Mesendoderm (in vitro differentiated cells): ENCODE measurements around the gene NSDHL.

Experiments used
- DNase-seq: peaks from one replicate; pipeline ENCODE4 v3.0.0; 2013
- H2AK5ac ChIP-seq: 2 replicates; pipeline ENCODE4 v1.6.1; 2013; ENCODE audit warnings: low read length, inconsistent platforms
- H2BK120ac ChIP-seq: 2 replicates; pipeline ENCODE4 v1.6.1; 2013; ENCODE audit warnings: low read depth, mild to moderate bottlenecking, low read length, moderate library complexity, mixed read lengths
- H2BK15ac ChIP-seq: replicated peaks from 2 replicates; pipeline ENCODE4 v1.6.1; 2013; ENCODE audit warnings: low read depth, mild to moderate bottlenecking, moderate library complexity
- H2BK5ac ChIP-seq: 2 replicates; pipeline ENCODE4 v1.6.1; 2013; ENCODE audit warnings: low read length, inconsistent platforms
- H3K18ac ChIP-seq: 2 replicates; pipeline ENCODE4 v1.6.1; 2013; ENCODE audit warnings: mild to moderate bottlenecking, low read length, mixed read lengths
- H3K23ac ChIP-seq: one replicate; pipeline ENCODE4 v1.6.1; 2013; ENCODE audit warnings: low read length
- H3K27ac ChIP-seq: 2 replicates; pipeline ENCODE4 v1.5.1; 2013; ENCODE audit warnings: low read depth, mild to moderate bottlenecking, inconsistent platforms, low read length, moderate library complexity
- H3K27me3 ChIP-seq: 2 replicates; pipeline ENCODE4 v1.6.1; 2013; ENCODE audit warnings: low read length, control low read depth, mild to moderate bottlenecking, inconsistent platforms; ENCODE audit not compliant: insufficient read depth, poor library complexity
- H3K36me3 ChIP-seq: 2 replicates; pipeline ENCODE4 v1.6.1; 2013; ENCODE audit warnings: low read length, inconsistent platforms; ENCODE audit not compliant: control insufficient read depth, insufficient read depth
- H3K4ac ChIP-seq: one replicate; pipeline ENCODE4 v1.6.1; 2013; ENCODE audit warnings: low read depth, mild to moderate bottlenecking, low read length, moderate library complexity
- H3K4me1 ChIP-seq: 2 replicates; pipeline ENCODE4 v1.6.1; 2013; ENCODE audit warnings: low read depth, low read length, inconsistent platforms; ENCODE audit not compliant: control insufficient read depth
- H3K4me2 ChIP-seq: 2 replicates; pipeline ENCODE4 v1.6.1; 2013; ENCODE audit warnings: low read length
- H3K4me3 ChIP-seq: 2 replicates; pipeline ENCODE4 v1.5.1; 2013; ENCODE audit warnings: mild to moderate bottlenecking, low read length
- H3K56ac ChIP-seq: one replicate; pipeline ENCODE4 v1.6.1; 2013; ENCODE audit warnings: low read length
- H3K79me1 ChIP-seq: 2 replicates; pipeline ENCODE4 v1.6.1; 2013; ENCODE audit warnings: low read length, inconsistent platforms
- H3K79me2 ChIP-seq: 2 replicates; pipeline ENCODE4 v1.6.1; 2013; ENCODE audit warnings: mild to moderate bottlenecking, low read length; ENCODE audit not compliant: control insufficient read depth, insufficient read depth
- H3K9ac ChIP-seq: 2 replicates; pipeline ENCODE4 v1.6.1; 2013; ENCODE audit warnings: low read length, inconsistent platforms
- H4K5ac ChIP-seq: one replicate; pipeline ENCODE4 v1.6.1; 2013; ENCODE audit warnings: low read length
- H4K8ac ChIP-seq: one replicate; pipeline ENCODE4 v1.6.1; 2013; ENCODE audit warnings: low read depth, mild to moderate bottlenecking, control low read depth, low read length, moderate library complexity
- WGBS: extraction: QIAGEN DNeasy Blood & Tissue Kit; methylation state at CpG from one replicate; pipeline ENCODE4 v1.1.7; 2013; ENCODE audit warnings: low lambda C conversion rate, missing lambda C conversion rate; ENCODE audit not compliant: insufficient coverage; ENCODE audit errors: extremely low coverage; 5-methylcytosine and 5-hydroxymethylcytosine counted together

Gene NSDHL

GRCh38 chrX:152813206-152813605 lies 17.7 kb upstream of the NSDHL start:
- Histone ChIP-seq H4K5ac (no peak overlapping the region), H3K27me3 (no peaks in the 10 kb centered on the region), H3K56ac (no peak overlapping the region), H4K8ac (no peak overlapping the region), H3K79me2 (no peaks in the 10 kb centered on the region), H3K4me3 (no peak overlapping the region), H2BK120ac (no peak overlapping the region), H2BK5ac (no peak overlapping the region), H3K4me2 (no peak overlapping the region), H3K18ac (no peak overlapping the region), H3K4me1 (no peaks in the 10 kb centered on the region), H2AK5ac (no peak overlapping the region), H3K9ac (no peak overlapping the region), H3K27ac (no peak overlapping the region), H3K36me3 (no peaks in the 10 kb centered on the region), H3K4ac (no peak overlapping the region), H3K79me1 (no peaks in the 10 kb centered on the region), H3K23ac (no peak overlapping the region), H2BK15ac (no peak overlapping the region)
- no CpG with 5 or more reads among the region's 5 CpGs for WGBS
- DNase-seq: no peak

DNA sequence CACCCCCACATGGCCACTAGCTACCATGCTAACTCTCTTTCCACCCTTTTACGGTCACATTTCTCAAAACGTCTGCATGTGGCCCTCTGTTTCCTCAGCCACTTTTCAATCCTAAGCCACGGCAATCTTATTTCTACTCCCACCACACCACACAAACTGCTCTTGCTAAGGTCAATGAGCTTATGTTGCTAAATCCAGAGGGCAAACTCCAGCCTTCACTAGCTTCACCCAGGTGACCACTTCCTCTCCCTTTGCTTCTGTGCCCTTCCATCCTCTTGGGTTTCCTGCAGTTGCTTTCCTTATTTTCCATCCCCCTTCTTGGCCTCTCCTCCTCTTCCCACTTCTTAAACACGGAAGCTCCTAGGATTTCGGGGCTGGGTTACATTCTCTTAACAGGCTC lies 16.8 kb upstream of the NSDHL start:
- no CpG with 5 or more reads among the region's 5 CpGs for WGBS
- no peaks in the 10 kb centered on the region for H3K27me3 ChIP-seq

DNA sequence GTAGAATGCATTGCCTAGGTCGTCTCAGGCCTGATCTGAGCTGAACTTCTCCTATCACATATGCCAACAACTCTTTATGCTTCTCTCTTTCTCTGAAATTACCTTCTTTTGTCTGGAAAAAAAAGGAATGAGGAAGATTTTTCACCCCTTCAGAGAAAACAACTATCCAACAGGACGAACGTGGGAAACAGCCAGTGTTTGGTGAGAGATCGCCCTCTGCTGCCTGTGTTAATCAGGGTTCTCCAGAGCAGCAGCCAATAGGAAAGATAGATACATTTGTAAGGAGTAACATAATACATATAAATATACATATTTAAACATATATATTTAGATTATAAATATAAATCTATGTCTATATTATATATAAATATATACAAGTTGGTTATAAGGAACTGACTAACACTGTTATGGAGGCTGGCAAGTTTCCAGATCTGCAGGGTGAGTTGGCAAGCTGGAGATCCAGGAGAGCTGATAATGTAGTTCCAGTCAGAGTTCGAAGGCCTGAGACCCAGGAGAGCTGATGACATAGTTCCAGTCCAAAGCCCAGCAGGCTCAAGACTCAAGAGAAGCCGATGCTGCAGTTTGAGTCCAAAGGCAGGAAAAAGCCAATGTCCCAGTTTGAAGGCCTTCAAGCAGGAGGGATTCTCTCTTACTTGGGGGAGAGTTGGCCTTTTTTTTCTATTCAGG lies 13.6 kb upstream of the NSDHL start:
- no peak overlapping the region for H2AK5ac ChIP-seq
- H4K8ac ChIP-seq: no peak overlapping the region
- no peak overlapping the region for H3K18ac ChIP-seq
- H3K79me2 ChIP-seq: no peaks in the 10 kb centered on the region
- H3K36me3 ChIP-seq: no peaks in the 10 kb centered on the region
- H3K4ac ChIP-seq: no peak overlapping the region
- H3K27me3 ChIP-seq: no peaks in the 10 kb centered on the region
- no peak overlapping the region for H3K9ac ChIP-seq
- H3K23ac ChIP-seq: no peak overlapping the region
- no peak overlapping the region for H3K4me3 ChIP-seq
- H2BK5ac ChIP-seq: no peak overlapping the region
- H3K4me1 ChIP-seq: no peaks in the 10 kb centered on the region
- no peak overlapping the region for H4K5ac ChIP-seq
- WGBS: no CpG with 5 or more reads among the region's 6 CpGs
- peak; percentile 24 for DNase-seq
- H3K4me2 ChIP-seq: no peak overlapping the region
- no peak overlapping the region for H2BK15ac ChIP-seq
- H3K79me1 ChIP-seq: no peaks in the 10 kb centered on the region
- H2BK120ac ChIP-seq: no peak overlapping the region
- no peak overlapping the region for H3K56ac ChIP-seq
- H3K27ac ChIP-seq: no peak overlapping the region

More for the DNA sequence above, 16.8 kb upstream of the NSDHL start:
- no peak for DNase-seq
- Histone ChIP-seq H3K79me1 (no peaks in the 10 kb centered on the region), H4K8ac (no peak overlapping the region), H3K36me3 (no peaks in the 10 kb centered on the region), H3K18ac (no peak overlapping the region), H3K27ac (no peak overlapping the region), H3K4ac (no peak overlapping the region), H2BK120ac (no peak overlapping the region), H3K4me2 (no peak overlapping the region), H3K79me2 (no peaks in the 10 kb centered on the region), H2BK5ac (no peak overlapping the region), H4K5ac (no peak overlapping the region), H2BK15ac (no peak overlapping the region), H3K56ac (no peak overlapping the region), H2AK5ac (no peak overlapping the region), H3K9ac (no peak overlapping the region), H3K4me1 (no peaks in the 10 kb centered on the region), H3K4me3 (no peak overlapping the region), H3K23ac (no peak overlapping the region)

DNA sequence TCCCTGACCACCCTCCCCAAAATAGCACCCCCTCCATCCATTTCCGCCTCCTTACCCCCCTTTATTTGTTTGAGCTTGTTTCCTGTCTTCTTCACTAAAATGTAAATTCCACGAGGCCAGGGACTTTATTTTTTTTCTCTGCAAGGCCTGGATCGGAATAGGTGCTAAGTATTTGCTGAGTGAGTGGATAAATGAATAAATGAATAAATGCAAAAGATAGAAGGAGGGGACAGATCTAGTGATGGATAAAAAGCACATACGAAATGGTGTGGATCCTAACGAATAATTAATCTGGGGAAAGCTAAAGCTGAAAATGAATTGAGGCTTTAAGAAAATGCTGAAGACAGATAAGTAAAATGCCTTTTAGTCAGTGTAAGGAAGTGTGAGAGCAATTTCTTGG lies 12.5 kb upstream of the NSDHL start:
- no peaks in the 10 kb centered on the region for H3K79me2 ChIP-seq
- no peak overlapping the region for H4K5ac ChIP-seq
- no peaks in the 10 kb centered on the region for H3K36me3 ChIP-seq
- H2BK120ac ChIP-seq: no peak overlapping the region
- H3K4ac ChIP-seq: no peak overlapping the region
- no peaks in the 10 kb centered on the region for H3K4me1 ChIP-seq
- no peak overlapping the region for H3K4me2 ChIP-seq
- H2AK5ac ChIP-seq: no peak overlapping the region
- H2BK15ac ChIP-seq: no peak overlapping the region
- H3K23ac ChIP-seq: no peak overlapping the region
- H4K8ac ChIP-seq: no peak overlapping the region
- no CpG with 5 or more reads among the region's 5 CpGs for WGBS
- H3K27ac ChIP-seq: no peak overlapping the region
- no peak overlapping the region for H3K9ac ChIP-seq
- no peak overlapping the region for H3K4me3 ChIP-seq
- no peak overlapping the region for H2BK5ac ChIP-seq
- H3K18ac ChIP-seq: no peak overlapping the region
- H3K56ac ChIP-seq: no peak overlapping the region
- DNase-seq: no peak
- no peaks in the 10 kb centered on the region for H3K27me3 ChIP-seq
- no peaks in the 10 kb centered on the region for H3K79me1 ChIP-seq

GRCh38 chrX:152819266-152819665 lies 11.6 kb upstream of the NSDHL start:
- no peak overlapping the region for H3K4me3 ChIP-seq
- H2AK5ac ChIP-seq: no peak overlapping the region
- H3K56ac ChIP-seq: no peak overlapping the region
- no peak overlapping the region for H3K4ac ChIP-seq
- H2BK120ac ChIP-seq: no peak overlapping the region
- H3K18ac ChIP-seq: no peak overlapping the region
- H3K79me1 ChIP-seq: no peaks in the 10 kb centered on the region
- H3K9ac ChIP-seq: no peak overlapping the region
- no peak overlapping the region for H4K5ac ChIP-seq
- no peak overlapping the region for H2BK5ac ChIP-seq
- DNase-seq: no peak
- H4K8ac ChIP-seq: no peak overlapping the region
- no CpG with 5 or more reads among the region's 2 CpGs for WGBS
- no peaks in the 10 kb centered on the region for H3K27me3 ChIP-seq
- no peak overlapping the region for H3K4me2 ChIP-seq
- no peak overlapping the region for H3K27ac ChIP-seq
- H3K23ac ChIP-seq: no peak overlapping the region
- no peak overlapping the region for H2BK15ac ChIP-seq
- no peaks in the 10 kb centered on the region for H3K4me1 ChIP-seq
- no peaks in the 10 kb centered on the region for H3K36me3 ChIP-seq
- no peaks in the 10 kb centered on the region for H3K79me2 ChIP-seq

DNA sequence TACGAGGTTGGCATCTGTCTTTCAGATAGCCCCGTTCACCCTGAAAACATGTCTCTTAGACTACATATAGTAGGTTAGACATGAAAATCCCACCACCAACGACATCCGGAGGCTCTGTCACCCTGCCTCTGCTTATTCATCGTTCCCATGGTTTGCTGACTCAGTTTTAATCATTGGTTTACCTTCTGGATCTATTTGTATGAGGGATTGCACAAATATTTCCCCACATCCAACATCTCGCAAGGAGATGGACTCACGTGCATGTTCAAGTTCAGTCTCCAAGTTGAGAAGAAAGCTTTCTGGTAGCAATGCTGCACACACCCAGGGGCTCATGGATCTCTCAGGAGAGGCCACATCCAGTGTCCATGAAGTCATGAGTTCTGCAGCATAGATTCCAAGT lies 11.1 kb upstream of the NSDHL start:
- Histone ChIP-seq H3K4me2 (no peak overlapping the region), H3K23ac (no peak overlapping the region), H3K4me1 (no peaks in the 10 kb centered on the region), H3K4ac (no peak overlapping the region), H3K4me3 (no peak overlapping the region), H3K27ac (no peak overlapping the region), H2AK5ac (no peak overlapping the region), H3K9ac (no peak overlapping the region), H3K36me3 (no peaks in the 10 kb centered on the region), H2BK120ac (no peak overlapping the region), H3K18ac (no peak overlapping the region), H2BK15ac (no peak overlapping the region), H3K56ac (no peak overlapping the region), H3K27me3 (no peaks in the 10 kb centered on the region), H3K79me1 (no peaks in the 10 kb centered on the region), H2BK5ac (no peak overlapping the region), H4K8ac (no peak overlapping the region), H3K79me2 (no peaks in the 10 kb centered on the region), H4K5ac (no peak overlapping the region)
- no CpG with 5 or more reads among the region's 7 CpGs for WGBS
- DNase-seq: no peak
